GM18907 (cell line): ENCODE measurements around the gene MT1F.
"Not testable (repeated sequence)": the region's sequence is repeated elsewhere in the genome, so short reads cannot be mapped to it uniquely, and the experiment has no call there.

Experiments used
- ATAC-seq: cut with Tn5 transposase; IDR thresholded peaks from one replicate; pipeline ENCODE4 v1.9.1; 2021; ENCODE audit warnings: mild to moderate bottlenecking, moderate library complexity; ENCODE audit not compliant: unreplicated experiment

MT1F gene

DNA sequence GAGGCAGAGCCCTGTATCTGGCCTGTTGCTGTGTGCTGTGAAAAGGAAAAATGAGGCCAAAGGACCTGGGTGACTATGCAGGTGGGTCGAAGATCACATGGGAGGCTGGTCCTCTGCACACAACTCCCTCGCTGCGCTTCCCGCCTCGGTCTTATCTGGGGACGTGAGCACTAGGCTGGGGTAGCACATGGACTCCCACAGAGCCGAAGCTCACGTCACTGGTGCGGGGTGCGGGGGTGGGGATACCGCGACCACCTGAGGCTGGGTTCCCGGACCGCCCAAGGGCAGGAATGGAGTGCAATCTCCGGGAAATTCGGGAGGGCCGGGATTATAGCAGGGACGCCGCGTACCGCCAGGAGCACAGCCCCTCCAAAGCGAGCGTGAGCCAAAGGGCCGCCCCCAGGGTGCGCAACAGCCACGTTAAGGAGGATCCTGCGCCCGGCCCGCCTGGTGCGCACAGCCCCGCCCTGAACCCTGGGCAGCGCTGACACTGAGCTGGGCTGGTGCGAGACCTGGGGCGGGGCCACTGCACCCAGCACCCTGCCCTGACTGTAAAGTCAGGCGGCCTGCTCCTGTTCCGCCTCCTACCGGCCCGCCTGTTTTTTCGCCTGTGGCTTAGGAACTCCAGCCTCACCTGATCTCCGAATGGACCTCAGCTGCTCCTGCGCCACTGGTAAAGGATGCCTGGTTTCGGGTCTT is 14.5 kb upstream of the MT1F start:
- ATAC-seq, result peak; percentile 77

DNA sequence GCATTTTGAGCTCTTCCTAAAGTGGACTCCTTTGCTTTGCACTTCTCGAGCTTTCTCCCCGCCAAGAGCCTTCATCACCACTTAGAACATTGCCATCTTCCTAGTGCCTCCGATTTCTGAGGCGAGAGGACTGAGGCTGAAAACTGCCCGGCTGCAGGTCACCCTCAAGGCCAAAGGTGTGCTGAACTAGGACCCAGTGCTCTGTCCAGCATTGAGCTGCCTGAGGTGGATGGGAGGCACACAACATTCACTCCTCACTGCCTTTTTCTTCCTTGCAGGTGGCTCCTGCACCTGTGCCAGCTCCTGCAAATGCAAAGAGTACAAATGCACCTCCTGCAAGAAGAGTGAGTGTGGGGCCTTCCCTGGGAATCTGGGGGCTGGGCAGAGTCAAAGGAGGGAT is 13.9 kb upstream of the MT1F start:
- ATAC-seq, result no peak

DNA sequence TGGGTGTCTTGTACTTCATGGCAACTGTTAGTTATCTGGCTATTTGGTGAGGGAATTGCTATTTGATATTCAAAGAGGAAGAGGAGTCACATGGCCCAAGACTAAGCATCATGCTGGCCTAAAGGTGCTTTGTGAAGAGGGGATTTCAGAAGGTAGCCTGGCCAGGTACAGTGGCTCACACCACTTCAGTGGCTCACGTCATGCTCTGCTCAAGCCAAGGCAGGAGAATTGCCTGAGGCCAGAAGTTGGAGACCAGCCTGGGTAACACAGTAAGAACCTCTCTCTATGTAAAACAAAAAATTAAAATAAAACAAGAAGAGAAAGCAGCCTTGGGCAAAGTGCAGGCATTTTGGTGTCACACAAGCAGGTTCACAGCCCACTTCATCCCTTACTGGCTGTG is 12.4 kb upstream of the MT1F start:
- ATAC-seq, result no peak

DNA sequence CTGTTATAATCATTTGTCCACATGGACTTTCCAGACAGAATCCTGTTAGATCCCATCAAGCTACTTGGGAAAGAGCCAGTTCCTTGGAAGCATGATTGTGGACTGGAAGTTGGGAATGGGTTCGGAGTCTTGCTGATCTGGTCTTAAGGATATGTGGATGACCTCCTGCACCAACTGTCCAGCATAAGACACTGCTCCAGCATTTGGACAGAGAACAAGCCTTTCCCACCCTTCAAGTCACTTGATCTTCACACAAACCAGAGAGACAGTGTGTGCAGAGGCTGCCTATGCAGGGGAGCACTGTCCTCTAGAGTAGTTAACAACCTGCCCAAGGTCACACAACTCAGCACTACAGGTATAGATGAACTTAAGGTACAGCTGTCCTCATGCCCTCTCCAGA is 11.9 kb upstream of the MT1F start:
- ATAC-seq, result no peak

DNA sequence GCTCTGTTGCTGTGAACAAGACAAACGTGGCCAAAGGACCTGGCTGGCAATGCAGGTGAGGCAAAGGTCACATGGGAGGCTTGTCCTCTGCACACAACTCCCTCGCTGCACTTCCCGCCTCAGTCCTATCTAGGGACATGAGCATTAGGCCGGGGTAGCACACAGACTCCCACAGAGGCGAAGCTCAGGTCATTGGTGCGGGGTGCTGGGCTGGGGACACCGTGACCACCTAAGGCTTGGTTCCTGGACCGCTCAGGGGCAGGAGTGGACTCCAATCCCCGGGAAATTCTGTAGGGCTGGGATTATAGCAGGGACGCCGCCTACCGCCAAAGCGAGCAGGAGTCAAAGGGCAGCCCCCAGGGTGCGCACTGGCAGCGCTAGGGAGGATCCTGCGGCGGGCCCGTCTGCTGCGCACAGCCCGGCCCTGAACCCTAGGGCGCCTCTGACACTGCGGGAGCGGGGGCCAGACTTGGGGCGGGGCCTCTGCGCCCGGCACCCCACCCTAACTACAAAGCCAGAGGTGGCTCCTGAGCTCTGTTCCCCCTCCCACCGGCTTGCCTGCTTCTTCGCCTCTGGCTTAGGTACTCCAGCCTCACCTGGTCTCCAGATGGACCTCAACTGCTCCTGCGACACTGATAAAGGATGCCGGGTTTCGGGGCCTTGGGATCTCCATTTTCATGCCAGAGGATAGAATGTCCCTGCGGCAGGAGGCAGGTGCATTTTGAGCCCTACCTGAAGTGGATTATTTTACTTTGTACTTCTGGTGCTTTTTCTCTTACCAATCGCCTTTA is 9.9 kb upstream of the MT1F start:
- ATAC-seq, result no peak

DNA sequence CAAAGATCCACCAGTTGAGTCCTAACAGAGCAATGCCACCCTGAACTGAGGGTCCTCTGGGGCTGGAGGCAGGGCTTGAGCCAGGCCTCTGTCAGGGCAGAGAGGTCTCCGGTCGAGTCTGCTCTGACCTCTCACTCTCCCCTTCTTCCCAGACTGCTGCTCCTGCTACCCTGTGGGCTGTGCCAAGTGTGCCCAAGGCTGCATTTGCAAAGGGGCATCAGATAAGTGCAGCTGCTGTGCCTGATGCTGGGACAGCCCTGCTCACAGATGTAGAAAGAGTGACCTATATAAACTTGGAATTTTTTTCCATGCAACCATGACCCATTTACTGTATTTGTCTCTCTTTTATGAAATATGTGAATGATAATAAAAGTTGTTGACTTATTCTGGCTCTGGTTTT is 8.5 kb upstream of the MT1F start:
- no peak for ATAC-seq

DNA sequence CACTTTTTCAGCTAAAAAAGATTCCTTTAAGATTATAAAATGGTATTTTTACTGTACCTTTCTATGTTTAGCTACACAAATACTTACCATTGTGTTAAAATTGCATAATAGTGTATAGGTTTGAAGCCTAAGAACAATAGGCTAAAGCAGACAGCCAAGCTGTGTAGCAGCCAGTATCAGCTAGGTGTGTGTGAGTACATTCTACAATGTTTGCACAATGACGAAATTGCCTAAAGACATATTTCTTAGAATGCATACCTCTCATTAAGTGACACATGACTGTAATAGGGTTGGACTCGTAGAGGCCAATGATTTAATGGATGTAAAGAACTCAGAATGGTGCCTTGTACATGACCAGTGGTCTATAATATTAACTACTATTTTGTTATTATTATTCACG is 7.9 kb upstream of the MT1F start:
- no peak for ATAC-seq

DNA sequence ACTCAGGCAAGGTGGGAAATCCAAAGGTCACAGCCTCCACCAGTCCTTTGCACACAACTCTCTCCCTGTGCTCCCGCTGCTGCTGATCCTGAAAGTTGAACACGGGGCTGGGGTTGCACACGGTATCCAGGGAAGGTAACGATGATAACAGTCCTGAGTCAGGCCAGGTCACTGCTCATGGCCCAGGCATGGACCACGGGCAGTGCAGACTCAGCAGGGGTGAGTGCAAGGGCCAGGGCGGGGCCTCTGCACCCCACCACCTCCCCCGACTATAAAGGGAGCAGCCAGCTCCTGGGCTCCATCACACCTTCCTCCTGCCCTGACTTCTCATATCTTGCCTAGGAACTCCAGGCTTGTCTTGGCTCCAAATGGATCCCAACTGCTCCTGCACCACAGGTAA is 6.2 kb upstream of the MT1F start, which contains the start of gene MT1B:
MT1B (plus strand) TSS at position 301 of the 400 bp plus-strand sequence; CDS start at position 369, 68 bp downstream.
- no peak for ATAC-seq

DNA sequence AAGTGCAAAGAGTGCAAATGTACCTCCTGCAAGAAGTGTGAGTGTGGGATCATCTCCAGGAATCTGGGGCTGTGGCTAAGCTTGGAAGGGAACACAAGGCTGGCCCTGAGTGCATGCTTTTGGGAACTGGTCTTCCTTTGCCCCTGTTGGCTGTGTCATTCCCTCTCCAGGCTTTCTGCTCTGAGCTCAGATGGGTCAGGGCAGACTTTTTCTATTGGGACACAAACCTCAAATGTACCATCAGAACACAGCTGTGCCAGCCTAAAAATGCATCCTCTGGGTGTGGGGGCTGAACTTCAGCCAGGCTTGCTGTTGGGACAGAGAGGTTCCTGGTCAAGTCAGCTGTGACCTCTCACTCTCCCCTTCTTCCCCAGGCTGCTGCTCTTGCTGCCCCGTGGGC is 5.2 kb upstream of the MT1F start:
- no peak for ATAC-seq

DNA sequence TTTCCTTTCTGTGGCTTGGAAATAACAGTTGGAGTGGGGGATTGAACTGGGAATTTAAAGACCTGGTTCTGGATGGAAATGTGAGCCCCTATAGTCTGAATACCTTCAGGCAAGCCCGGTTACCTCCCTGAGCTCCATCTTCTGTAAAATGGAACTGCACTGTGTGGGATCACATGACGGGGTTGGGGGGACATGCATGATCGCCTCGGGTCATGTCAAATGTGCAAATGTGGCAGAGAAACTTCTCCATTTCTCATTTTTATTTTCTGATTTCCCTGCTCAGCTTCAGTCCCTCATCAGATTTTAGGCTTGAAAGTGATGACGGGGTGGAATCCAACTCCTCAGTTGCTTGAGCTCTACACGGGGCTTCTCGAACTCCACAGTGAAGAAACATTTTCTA is 4.5 kb upstream of the MT1F start:
- no peak for ATAC-seq

DNA sequence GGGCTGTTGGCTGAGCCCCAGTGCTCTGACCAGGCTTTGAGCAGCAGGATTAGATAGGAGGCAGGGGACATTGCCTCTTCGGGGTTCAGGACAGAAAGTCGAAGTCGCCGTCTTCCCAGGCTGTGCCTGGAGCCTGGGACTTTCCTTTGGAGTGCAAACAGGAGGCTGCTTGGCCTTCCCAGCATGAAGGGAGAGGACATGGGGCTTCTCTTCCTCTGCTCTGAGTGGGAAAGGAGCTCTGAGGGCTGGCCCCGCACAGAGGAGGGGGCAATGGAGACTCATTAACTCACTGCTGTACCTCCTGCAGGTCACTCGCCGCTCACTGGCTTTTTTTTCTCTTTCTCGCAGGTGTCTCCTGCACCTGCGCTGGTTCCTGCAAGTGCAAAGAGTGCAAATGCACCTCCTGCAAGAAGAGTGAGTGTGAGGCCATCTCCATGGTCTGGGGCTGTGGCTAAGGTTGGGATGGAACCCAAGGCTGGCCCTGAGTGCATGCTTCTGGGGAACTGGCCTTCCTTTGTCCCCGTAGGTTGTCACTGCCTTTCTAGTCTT is 642 bp downstream of the MT1F start:
- no peak for ATAC-seq

DNA sequence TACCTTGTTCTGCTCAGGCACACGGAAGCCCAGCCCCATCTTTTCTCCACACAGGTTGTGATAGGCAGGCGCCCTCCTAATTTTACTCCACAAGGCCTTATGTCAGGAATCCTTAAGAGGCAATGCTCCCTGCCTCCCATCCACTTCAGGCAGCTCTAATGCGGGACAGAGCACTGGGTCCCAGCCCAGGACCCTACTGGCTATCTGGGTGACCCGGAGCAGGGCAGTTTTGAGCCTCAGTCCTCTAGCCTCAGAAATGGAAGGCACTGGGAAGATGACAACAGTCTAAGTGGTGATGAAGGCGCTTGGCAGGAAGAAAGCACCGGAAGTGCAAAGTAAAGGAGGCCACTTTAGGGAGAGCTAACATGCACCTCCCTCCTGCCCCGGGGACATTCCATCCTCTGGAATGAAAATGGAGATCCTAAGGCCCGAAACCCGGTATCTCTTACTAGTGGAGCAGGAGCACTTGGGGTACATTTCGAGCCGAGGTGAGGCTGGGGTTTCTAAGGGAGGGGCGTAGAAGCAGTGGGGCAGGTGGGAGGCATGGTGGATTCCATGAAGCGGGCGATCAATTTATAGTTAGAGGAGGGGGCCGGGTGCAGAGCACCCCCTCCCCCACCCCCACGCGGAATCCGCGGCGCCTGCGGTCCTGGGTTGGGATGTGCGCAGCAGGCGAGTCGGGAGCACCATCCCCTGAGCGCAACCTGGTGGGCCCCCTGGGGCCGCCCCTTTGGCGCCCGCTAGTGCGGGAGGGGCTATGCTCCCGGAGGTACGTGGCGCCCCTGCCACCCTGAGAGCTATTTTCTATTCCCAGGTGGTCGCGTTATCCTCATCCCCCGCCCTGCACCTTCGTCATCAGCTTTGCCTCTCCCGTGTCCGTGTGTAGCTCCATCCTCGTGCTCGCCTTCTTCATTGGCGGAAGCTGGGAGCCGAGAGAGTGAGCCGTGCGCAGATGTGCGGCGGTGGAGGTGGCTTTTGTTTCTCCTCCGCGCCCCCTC is 4.9 kb downstream of the MT1F start:
- ATAC-seq, result no peak

DNA sequence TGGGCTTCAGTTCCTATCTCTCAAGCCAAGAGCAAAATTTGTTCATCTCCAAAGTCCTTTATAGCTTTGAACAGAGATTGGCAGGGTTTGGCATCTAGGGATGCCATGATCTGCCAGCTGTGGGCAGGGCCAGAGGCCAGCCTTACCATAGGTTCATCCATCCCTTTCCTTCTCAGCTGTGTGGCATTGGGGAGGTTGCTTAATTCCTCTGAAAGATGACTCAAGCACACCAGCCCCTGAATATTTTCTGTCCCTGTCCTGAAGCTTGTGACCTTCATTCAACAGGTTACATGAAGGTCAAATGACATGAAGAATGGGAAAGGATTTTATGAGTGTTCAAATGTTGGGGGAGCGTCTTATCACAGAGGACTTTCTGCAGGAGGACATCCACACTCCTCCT is 6.7 kb downstream of the MT1F start:
- ATAC-seq, result no peak

DNA sequence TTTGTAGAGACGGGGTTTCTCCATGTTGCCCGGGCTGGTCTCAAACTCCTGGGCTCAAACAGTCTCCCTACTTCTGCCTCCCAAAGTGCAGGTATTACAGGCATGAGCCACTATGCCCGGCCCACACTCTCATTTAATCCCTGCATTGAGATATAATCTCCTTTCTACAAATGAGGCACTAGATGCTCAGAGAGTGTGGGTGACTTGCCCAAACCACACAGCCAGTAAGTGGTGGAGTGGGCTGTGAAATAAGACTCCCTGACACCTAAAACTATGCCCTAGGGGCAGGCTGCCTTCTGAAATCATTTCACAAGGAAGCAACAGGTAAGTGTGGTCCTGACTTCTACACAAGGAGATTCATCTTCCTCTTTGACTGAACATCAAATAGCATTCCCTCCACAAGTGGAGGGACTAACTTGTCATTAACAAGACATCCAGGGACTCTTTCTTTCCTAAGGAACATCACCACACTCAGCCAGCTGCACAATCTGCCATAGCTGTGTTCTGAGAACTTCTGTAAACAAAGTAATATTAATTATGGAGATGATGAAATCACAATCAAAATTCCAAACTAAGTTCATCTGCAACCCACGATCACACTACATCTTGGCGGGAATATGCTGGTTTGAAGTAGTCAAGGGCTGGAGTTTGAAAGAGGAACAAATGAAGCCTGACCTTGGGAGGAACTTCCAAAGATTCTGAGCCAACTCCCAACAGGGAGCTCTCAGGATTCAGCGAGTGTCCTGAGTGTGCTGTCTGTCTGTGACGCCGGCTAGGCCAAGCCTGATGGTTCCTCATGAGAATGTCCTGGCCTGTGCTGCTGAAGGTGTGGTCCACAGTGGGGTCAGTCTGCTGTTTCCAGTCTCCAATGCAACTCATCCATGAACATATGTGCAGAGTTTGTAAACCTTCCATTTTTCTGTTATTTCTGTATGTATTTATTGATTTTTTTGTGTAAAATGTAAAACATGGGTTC is 7.8 kb downstream of the MT1F start:
- ATAC-seq, result not testable (repeated sequence)

DNA sequence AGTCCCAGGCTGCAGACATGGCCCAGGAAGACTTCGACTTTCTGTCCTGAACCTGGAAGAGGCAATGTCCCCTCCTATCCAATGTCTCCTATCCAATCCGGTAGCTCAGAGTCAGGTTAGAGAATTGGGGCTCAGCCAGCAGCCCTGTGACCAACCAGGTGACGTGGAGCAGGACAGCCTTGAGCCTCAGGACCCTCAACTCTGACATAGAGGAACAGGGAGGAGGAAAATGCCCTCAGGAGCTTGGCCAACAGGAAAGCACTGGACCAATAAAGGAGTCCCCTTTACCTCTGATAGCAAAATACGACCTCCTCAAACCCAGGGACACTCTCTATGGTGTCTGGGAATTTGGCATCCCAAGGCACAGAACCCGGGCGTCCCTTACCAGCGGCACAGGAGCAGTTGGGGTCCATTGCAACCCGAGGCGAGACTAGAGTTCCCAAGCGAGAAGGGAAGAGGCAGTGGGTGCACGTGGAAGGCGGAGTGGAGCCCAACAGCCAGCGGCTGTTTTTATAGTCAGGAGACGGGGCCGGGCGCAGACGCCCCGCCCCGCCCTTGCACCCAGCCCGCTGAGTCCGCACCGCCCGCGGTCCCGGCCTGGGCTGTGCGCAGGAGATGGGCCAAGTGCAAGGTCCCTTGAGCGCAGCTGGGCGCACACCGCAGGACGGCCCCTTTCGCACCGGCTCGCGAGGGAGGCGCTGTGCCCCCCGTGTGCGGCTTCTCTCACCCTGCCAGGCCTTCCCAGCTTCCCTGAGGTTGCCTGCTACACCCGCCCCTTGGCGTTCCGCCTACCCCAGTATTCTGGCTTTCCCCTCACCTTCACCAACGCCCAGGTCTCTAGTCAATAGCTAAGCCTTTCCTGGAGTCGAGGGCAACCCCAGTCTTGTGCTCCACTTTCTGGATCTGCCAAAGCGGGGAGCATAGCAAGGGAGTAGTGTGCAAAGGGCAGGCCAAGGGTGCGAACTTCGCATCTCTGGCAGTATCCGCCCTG is 10.1 kb downstream of the MT1F start, which contains the start of gene MT1G:
MT1G (minus strand) TSS at position 485 of the 991 bp plus-strand sequence; CDS start at position 413, 72 bp downstream.
- ATAC-seq, result no peak

DNA sequence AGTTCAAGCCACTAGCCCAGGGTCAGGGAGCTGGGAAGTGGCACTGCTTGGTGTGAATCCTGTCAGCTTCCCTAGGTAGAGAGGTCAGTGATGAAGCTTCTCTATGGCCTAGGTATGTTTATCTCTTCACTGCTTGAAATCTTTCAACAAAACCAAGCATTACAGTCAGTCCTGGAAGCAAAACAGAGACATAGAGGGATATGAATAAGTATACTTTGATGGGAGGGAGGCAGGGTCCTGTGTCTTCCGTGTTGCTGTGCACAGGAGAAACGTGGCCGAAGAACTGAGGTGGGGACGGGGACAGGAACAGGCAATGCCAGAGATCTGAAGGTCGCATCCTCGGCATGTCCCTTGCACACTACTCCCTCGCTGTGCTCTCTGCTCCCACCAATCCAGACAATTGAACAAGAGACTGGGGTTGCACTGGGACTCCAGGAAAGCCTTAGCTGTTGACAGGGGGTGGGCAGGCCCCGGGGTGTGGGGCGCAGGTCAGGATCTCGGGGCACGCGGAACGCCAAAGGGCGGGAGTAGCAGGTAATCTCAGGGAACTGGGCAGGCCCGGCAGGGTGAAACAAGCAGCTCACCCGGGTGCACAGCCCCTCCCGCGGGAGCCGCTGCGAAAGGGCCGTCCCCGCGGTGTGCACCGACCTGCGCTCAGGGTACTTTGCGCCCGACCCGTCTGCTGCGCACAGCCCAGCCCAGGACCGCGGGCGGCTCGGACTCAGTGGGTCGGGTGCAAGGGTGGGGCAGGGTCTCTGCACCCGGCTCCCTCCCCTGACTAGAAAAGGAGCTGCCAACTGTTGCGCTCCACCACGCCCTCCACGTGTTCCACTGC is 11.5 kb downstream of the MT1F start, which contains the start of gene MT1H:
MT1H (plus strand) TSS at position 810 of the 835 bp plus-strand sequence. CDS start 71 bp downstream, outside the sequence.
- ATAC-seq, result no peak

DNA sequence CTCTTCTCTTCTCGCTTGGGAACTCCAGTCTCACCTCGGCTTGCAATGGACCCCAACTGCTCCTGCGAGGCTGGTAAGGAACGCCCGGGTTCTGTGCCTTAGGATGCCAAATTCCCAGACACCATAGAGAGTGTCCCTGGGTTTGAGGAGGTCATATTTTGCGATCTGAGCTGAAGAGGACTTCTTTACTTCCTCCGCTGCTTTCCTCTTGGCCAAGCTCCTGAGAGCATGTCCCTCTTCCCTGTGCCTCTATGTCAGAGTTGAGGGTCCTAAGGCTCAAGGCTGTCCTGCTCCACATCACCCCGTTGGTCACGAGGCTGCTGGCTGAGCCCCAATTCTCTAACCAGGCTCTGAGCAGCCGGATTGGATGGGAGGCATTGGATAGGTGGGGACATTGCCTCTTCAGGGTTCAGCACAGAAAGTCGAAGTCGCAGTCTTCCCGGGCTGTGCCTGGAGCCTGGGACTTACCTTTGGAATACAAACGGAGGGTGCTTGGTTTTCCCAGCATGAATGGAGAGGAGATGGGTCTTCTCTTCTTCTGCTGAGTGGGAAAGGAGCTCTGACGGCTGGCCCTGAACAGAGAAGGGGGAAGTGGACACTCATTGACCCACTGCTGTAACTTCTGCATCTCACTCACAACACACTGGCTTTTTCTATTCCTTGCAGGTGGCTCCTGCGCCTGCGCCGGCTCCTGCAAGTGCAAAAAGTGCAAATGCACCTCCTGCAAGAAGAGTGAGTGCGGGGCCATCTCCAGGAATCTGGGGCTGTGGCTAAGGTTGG is 12.3 kb downstream of the MT1F start:
- no peak for ATAC-seq
